Smooth muscle cell (in vitro differentiated cells): ENCODE data around the gene JAKMIP1. TPM values are rescaled to one million over a fixed set of nuclear protein-coding genes. Genes with fewer than 3 reads are reported as not detected.

Experiments
- DNase-seq: peaks from one replicate; lab custom pipeline; 2025; ENCODE audit not compliant: unreplicated experiment; lab: John Stamatoyannopoulos, UW
- H2AFZ ChIP-seq: fragments of 200-600 bp; sonication (generic); 2 replicates; pipeline ENCODE4 v1.6.0; 2016; ENCODE audit warnings: antibody characterized with exemption, low read depth, mild to moderate bottlenecking
- H3F3A ChIP-seq: fragments of 200-600 bp; sonication (generic); 2 replicates; pipeline ENCODE4 v1.6.0; 2017; ENCODE audit warnings: antibody characterized with exemption, low read depth
- H3K27ac ChIP-seq: fragments of 200-600 bp; sonication (generic); 2 replicates; pipeline ENCODE4 v1.5.1; 2016; ENCODE audit warnings: low read depth, mild to moderate bottlenecking
- H3K27me3 ChIP-seq: fragments of 200-600 bp; sonication (generic); 2 replicates; pipeline ENCODE4 v1.6.1; 2016; ENCODE audit warnings: low read depth, mild to moderate bottlenecking
- H3K36me3 ChIP-seq: fragments of 200-600 bp; sonication (generic); 2 replicates; pipeline ENCODE4 v1.5.1; 2016; ENCODE audit warnings: low read depth
- H3K4me1 ChIP-seq: fragments of 200-600 bp; sonication (generic); 2 replicates; pipeline ENCODE4 v1.5.1; 2016; ENCODE audit warnings: low read depth
- H3K4me2 ChIP-seq: fragments of 200-600 bp; sonication (generic); 2 replicates; pipeline ENCODE4 v1.6.0; 2016; ENCODE audit warnings: mild to moderate bottlenecking
- H3K4me3 ChIP-seq: fragments of 200-600 bp; sonication (generic); 2 replicates; pipeline ENCODE4 v1.5.1; 2016; ENCODE audit warnings: mild to moderate bottlenecking
- H3K79me2 ChIP-seq: fragments of 200-600 bp; sonication (generic); 2 replicates; pipeline ENCODE4 v1.6.0; 2016; ENCODE audit warnings: low read depth, mild to moderate bottlenecking
- H3K9ac ChIP-seq: fragments of 200-600 bp; sonication (generic); 2 replicates; pipeline ENCODE4 v1.6.0; 2016; ENCODE audit warnings: low read depth
- H3K9me3 ChIP-seq: fragments of 200-600 bp; sonication (generic); replicated peaks from 2 replicates; pipeline ENCODE4 v1.5.1; 2016; ENCODE audit warnings: low read depth
- H4K20me1 ChIP-seq: fragments of 200-600 bp; sonication (generic); 2 replicates; pipeline ENCODE4 v1.6.0; 2016; ENCODE audit warnings: low read depth
- CTCF ChIP-seq: fragments of 200-600 bp; sonication (generic); IDR thresholded peaks from 2 replicates; pipeline ENCODE4 v1.5.1; 2017; ENCODE audit warnings: borderline replicate concordance, mild to moderate bottlenecking, antibody characterized with exemption; ENCODE audit not compliant: insufficient read depth, poor library complexity, severe bottlenecking
- WGBS: methylation state at CpG from one replicate; pipeline ENCODE4 v1.1.7; 2016; ENCODE audit warnings: low lambda C conversion rate; 5-methylcytosine and 5-hydroxymethylcytosine counted together
- polyA plus RNA-seq: library from polyadenylated mRNA; unstranded; fragments of >200 nt; fragmentation: Nextera tagmentation; extraction: Ambion mirVana; gene quantifications from 2 replicates; pipeline ENCODE4 v1.2.1, GENCODE V29; 2016
- total RNA-seq: library from RNA; depleted of rRNA; stranded (reverse); fragments of >200 nt; gene quantifications from 2 replicates; pipeline ENCODE4 v1.2.3, GENCODE V29; 2014

JAKMIP1 gene
- total and polyA plus RNA-seq, 2 experiments from 2014 or later, result 0.64 TPM; not detected in 1

- no peak for TF ChIP-seq CTCF
- no peaks in the 10 kb centered on the region for H3F3A ChIP-seq
- H4K20me1 ChIP-seq, result no peaks in the 10 kb centered on the region
- H3K4me1 ChIP-seq, result no peaks in the 10 kb centered on the region
- 82% methylated on average over 17 of the region's 17 CpGs for WGBS
- no peak overlapping the region for H3K4me2 ChIP-seq
- DNase-seq, result no peak
- H3K9me3 ChIP-seq, result no peaks in the 10 kb centered on the region
- H2AFZ ChIP-seq, result no peak overlapping the region
- no peaks in the 10 kb centered on the region for H3K79me2 ChIP-seq
- no peaks in the 10 kb centered on the region for H3K27me3 ChIP-seq
- H3K9ac ChIP-seq, result no peak overlapping the region
- no peak overlapping the region for H3K4me3 ChIP-seq
- H3K36me3 ChIP-seq, result no peaks in the 10 kb centered on the region
- no peak overlapping the region for H3K27ac ChIP-seq
These were observed 149.8 kb downstream of the JAKMIP1 start for GRCh38 chr4:6050551-6050950.

GRCh38 chr4:6049985-6050384 is 150.4 kb downstream of the JAKMIP1 start:
- no peak overlapping the region for H3K27ac ChIP-seq
- H3F3A ChIP-seq, result no peaks in the 10 kb centered on the region
- no peak overlapping the region for H3K9ac ChIP-seq
- TF ChIP-seq CTCF, result no peak
- H3K4me1 ChIP-seq, result no peaks in the 10 kb centered on the region
- no peaks in the 10 kb centered on the region for H3K9me3 ChIP-seq
- H3K36me3 ChIP-seq, result no peaks in the 10 kb centered on the region
- H4K20me1 ChIP-seq, result no peaks in the 10 kb centered on the region
- H2AFZ ChIP-seq, result no peak overlapping the region
- no peaks in the 10 kb centered on the region for H3K27me3 ChIP-seq
- no peaks in the 10 kb centered on the region for H3K79me2 ChIP-seq
- H3K4me3 ChIP-seq, result no peak overlapping the region
- DNase-seq, result no peak
- WGBS, result 84% methylated on average over 8 of the region's 8 CpGs
- H3K4me2 ChIP-seq, result no peak overlapping the region

- H3K9me3 ChIP-seq, result no peaks in the 10 kb centered on the region
- DNase-seq, result no peak
- no peaks in the 10 kb centered on the region for H3K36me3 ChIP-seq
- no peaks in the 10 kb centered on the region for H3K79me2 ChIP-seq
- no peak for TF ChIP-seq CTCF
- H3K9ac ChIP-seq, result no peak overlapping the region
- no peaks in the 10 kb centered on the region for H4K20me1 ChIP-seq
- 89% methylated on average over 12 of the region's 12 CpGs for WGBS
- H2AFZ ChIP-seq, result no peak overlapping the region
- no peak overlapping the region for H3K4me2 ChIP-seq
- H3K27me3 ChIP-seq, result no peaks in the 10 kb centered on the region
- no peaks in the 10 kb centered on the region for H3K4me1 ChIP-seq
- H3F3A ChIP-seq, result no peaks in the 10 kb centered on the region
- H3K4me3 ChIP-seq, result no peak overlapping the region
- H3K27ac ChIP-seq, result no peak overlapping the region
These were observed 151.1 kb downstream of the JAKMIP1 start for GRCh38 chr4:6049278-6049677.

GRCh38 chr4:6048537-6048936 is 151.8 kb downstream of the JAKMIP1 start:
- 92% methylated on average over 12 of the region's 12 CpGs for WGBS
- no peak for DNase-seq

More at GRCh38 chr4:6048537-6048936, 151.8 kb downstream of the JAKMIP1 start:
- TF ChIP-seq CTCF, result no peak
- Histone ChIP-seq H3K27me3 (no peaks in the 10 kb centered on the region), H3K4me3 (no peak overlapping the region), H3K79me2 (no peaks in the 10 kb centered on the region), H2AFZ (no peak overlapping the region), H3K9me3 (no peaks in the 10 kb centered on the region), H3F3A (no peaks in the 10 kb centered on the region), H3K9ac (no peak overlapping the region), H3K36me3 (no peaks in the 10 kb centered on the region), H3K4me1 (no peaks in the 10 kb centered on the region), H4K20me1 (no peaks in the 10 kb centered on the region), H3K27ac (no peak overlapping the region), H3K4me2 (no peak overlapping the region)
